Heart right ventricle (tissue), 16 donors: ENCODE data around the gene MADD. TPM values are rescaled to one million over a fixed set of nuclear protein-coding genes. Genes with fewer than 3 reads are reported as not detected.

ENCODE experiments used
- ATAC-seq, 8 donors: fragments of 200-7000 bp; cut with Tn5 transposase; one replicate each; pipeline ENCODE4 v1.9.1; 2020; ENCODE audit warnings: mild to moderate bottlenecking in 8 of 8, moderate library complexity in 8 of 8, moderate number of reproducible peaks in 1 of 8
- DNase-seq, 2 donors: peaks; one replicate each; pipeline ENCODE4 v3.0.0-alpha.2; 2020
- H3K27ac ChIP-seq, 10 donors: fragments of 200-600 bp; sonication (generic) in 2 of 10; one replicate each; pipeline versions ENCODE4 v1.5.0 to v1.8.0; 2020 to 2022; ENCODE audit warnings: mild to moderate bottlenecking in 3 of 10
- H3K27me3 ChIP-seq, 7 donors: fragments of 200-600 bp; one replicate each; pipeline ENCODE4 v1.8.0; 2021 to 2022; ENCODE audit warnings: mild to moderate bottlenecking in 2 of 7
- H3K36me3 ChIP-seq, 9 donors: fragments of 200-600 bp; sonication (generic) in 1 of 9; one replicate each; pipeline versions ENCODE4 v1.5.0 to v1.8.0; 2020 to 2022; ENCODE audit warnings: mild to moderate bottlenecking in 2 of 9
- H3K4me1 ChIP-seq, 9 donors: fragments of 200-600 bp; sonication (generic) in 1 of 9; one replicate each; pipeline versions ENCODE4 v1.5.0 to v1.8.0; 2020 to 2022; ENCODE audit warnings: mild to moderate bottlenecking in 4 of 9
- H3K4me3 ChIP-seq, 10 donors: fragments of 200-600 bp; sonication (generic) in 2 of 10; one replicate each; pipeline versions ENCODE4 v1.5.0 to v1.8.0; 2020 to 2022; ENCODE audit warnings: mild to moderate bottlenecking in 7 of 10, moderate library complexity in 2 of 10
- H3K9me3 ChIP-seq, 11 donors: fragments of 200-600 bp in 10 of 11; sonication (generic) in 2 of 11; one replicate each; pipeline versions ENCODE4 v1.5.0 to v1.8.0; 2013 to 2022; ENCODE audit warnings: mild to moderate bottlenecking in 2 of 11, control low read depth in 1 of 11, moderate library complexity in 1 of 11
- CTCF ChIP-seq, 9 donors: fragments of 200-600 bp; sonication (generic) in 2 of 9; IDR thresholded peaks; one replicate each; pipeline versions ENCODE4 v1.5.0 to v1.8.0; 2021 to 2022; ENCODE audit warnings: antibody characterized with exemption in 9 of 9, mild to moderate bottlenecking in 5 of 9, moderate library complexity in 1 of 9
- WGBS, 2 donors: extraction: QIAGEN DNeasy Blood & Tissue Kit; methylation state at CpG; one replicate each; pipeline ENCODE4 v1.1.7; 2013; ENCODE audit warnings: inconsistent platforms in 1 of 2; 5-methylcytosine and 5-hydroxymethylcytosine counted together
- intact Hi-C, 10 donors: fragments of 100-400 bp; cut with DNase I; formaldehyde crosslinking; loops; one replicate each; pipeline versions ENCODE4 v1.11.1 to v1.14.2; 2022
- polyA plus RNA-seq, 2 donors: library from polyadenylated mRNA; stranded (reverse); fragments of 200-250 nt; gene quantifications; one replicate each; pipeline ENCODE4 v1.2.3, GENCODE V29; 2013
- total RNA-seq, 10 donors: library from RNA; stranded (reverse); fragmentation: NEBNext Ultra II Directional in 3 of 10; extraction: Animal tissue kit (Norgen Biotek cat#: 25700) in 3 of 10; gene quantifications; one replicate each; pipeline versions ENCODE4 v1.2.1 to v1.2.4, GENCODE V29; 2021 to 2023
- donor health status: Arrhythmogenic right ventricular cardiomyopathy.
- donor health status: ischemic (EF 13 %, LVEDD 7.1; RV severe dilation, severe dysfunction).
- donor health status: healthy with polysubstance abuse.
- donor health status: DM: no; HTN: yes; CAD: no.
- donor health status: DM: no; HTN: no; CAD: no.
- donor health status: ischemic (EF 25% LVEDD 6.9; RV normal size, moderate dysfunction).
- donor health status: ischemic (EF 25% LVEDD 5.7; RV mildly dilated, moderate dysfunction).
- donor health status: healthy.
- donor health status: DM: yes; HTN: yes; CAD: no.
- donor health status: Ischemic cardiomyopathy.
- donor health status: ischemic (EF 35%, LVEDD 5.7; RV mildly dilated, moderate dysfunction).
- donor health status: nonischemic (EF 11% LVEDD 7.7; RV severe dilation, severe dysfunction).
- donor health status: DM: yes; HTN: yes; CAD: no.
- donor health status: PGD.
- donor health status: ischemic (EF 29% LVEDD 5.4; RV normal size, mild dysfunction).
- donor health status: nonischemic (EF 23%, LVEDD 6.1; RV moderate dilation, normal function).

Gene MADD
- total and polyA plus RNA-seq, 12 donors, result 23.8 to 54.8 (median 35.4) TPM

DNA sequence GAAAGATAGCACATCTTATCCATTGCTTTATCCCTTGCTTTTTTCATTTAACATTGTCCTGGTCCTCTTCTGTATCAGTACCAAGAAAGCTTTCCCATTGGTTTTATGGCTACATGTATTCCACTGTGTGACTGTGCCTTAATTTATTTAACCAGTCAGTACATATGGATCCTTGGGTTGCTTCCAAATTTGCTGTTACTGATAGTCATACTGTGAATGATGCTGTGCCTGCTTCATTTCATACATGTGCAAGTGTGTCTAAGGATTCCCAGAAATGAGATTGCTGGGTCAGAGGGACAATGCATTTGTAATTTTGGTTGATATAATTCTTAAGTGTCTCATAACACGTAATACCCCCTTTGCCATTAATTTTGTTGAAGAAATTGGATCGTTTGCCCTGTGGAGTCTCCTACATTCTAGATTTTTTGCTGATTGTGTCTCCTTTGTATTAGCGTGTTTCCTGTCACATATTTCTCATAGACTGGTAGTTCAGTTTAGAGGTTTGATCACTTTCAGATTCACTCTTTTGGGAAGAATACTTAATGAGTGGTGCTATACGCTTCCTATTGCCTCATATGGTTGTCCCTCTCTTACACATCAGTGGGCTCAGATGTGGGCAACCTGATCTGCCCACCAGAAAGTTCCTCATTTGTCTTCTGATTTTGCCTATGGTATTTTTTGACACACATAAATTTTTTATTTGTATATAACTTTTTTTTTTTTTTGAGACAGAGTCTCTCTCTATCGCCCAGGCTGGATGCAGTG, 47.3 kb downstream of the MADD start:
- TF ChIP-seq CTCF (IDR thresholded peaks at IDR 0.05), result no peak
- Histone ChIP-seq H3K27ac (no peak overlapping the region), H3K4me1 (peaks cover 0 to 3% (median 0%) of the 10 kb centered on the region in 9 donors), H3K9me3 (no peaks in the 10 kb centered on the region), H3K4me3 (no peak overlapping the region), H3K27me3 (no peaks in the 10 kb centered on the region), H3K36me3 (peaks cover 0 to 96% (median 0%) of the 10 kb centered on the region in 9 donors)
- ATAC-seq (no peak), DNase-seq (no peak)
- intact Hi-C loops, result no loop called here
- WGBS, 2 donors, result 82 to 87% methylated on average over 5 of the region's 5 CpGs

DNA sequence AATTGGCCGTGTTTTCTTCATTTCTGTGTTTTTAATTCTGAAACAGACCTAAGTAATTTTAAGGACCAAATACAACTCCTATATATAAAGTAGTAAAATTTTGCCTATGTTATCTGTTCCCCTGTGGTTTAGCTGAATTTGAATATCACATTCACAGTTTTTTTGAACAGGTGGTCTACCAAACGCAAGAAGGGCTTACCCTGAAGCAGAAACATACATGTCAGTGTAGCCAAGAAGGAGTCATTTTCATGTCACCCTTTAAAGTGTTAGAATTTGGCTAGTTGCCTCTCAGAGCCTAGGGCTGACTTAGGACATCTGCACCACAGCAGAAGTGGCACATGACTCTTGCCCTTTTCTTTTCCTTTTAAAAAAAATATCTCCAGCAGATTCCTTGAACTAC, 48.2 kb downstream of the MADD start:
- 76 to 88% methylated on average over 2 of the region's 2 CpGs for WGBS, 2 donors
- Histone ChIP-seq H3K27me3 (no peaks in the 10 kb centered on the region), H3K4me3 (no peak overlapping the region), H3K9me3 (no peaks in the 10 kb centered on the region), H3K4me1 (peaks cover 0 to 3% (median 0%) of the 10 kb centered on the region in 9 donors), H3K36me3 (peaks cover 0 to 96% (median 0%) of the 10 kb centered on the region in 9 donors), H3K27ac (no peak overlapping the region)
- TF ChIP-seq CTCF (IDR thresholded peaks at IDR 0.05), result no peak
- intact Hi-C loops, result no loop called here
- ATAC-seq, result no peak
- no peak for DNase-seq

DNA sequence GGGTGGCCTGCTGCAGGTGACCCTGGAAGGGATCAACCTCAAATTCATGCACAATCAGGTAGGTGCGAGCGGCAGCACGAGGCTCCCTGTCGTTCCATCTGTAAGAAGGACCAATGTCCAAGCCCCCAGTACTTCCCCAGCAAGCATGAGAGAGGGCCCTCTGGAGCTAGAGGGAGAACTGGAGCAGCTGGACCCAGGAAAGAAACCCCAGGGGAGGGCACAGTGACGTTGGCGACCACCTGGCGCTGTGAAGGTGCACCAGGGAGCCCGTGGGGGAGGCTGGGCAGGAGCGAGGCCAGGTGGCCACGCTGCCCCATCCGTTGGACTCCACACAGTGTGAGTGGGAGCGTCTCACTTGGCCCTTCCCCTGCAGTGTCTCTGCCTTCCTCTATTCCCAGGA, 54.6 kb downstream of the MADD start:
- 89 to 90% methylated on average over 12 of the region's 12 CpGs for WGBS, 2 donors
- peaks cover 6 to 23% (median 14%) of the 10 kb centered on the region in 9 donors for H3K4me1 ChIP-seq
- H3K4me3 ChIP-seq, result no peak overlapping the region
- no peak for TF ChIP-seq CTCF (IDR thresholded peaks at IDR 0.05)
- ATAC-seq (peak in 2 of 8 donors; percentile 1 to 9), DNase-seq (no peak)
- no peaks in the 10 kb centered on the region for H3K27me3 ChIP-seq
- intact Hi-C loops, result no loop called here
- H3K27ac ChIP-seq, result peak overlapping the region in 1 of 10 donors; percentile 84
- H3K36me3 ChIP-seq, result peaks cover 0 to 69% (median 0%) of the 10 kb centered on the region in 9 donors
- H3K9me3 ChIP-seq, result no peaks in the 10 kb centered on the region

GRCh38 chr11:47325271-47326041, 55.5 kb downstream of the MADD start:
- H3K9me3 ChIP-seq, result no peaks in the 10 kb centered on the region
- no peak for TF ChIP-seq CTCF (IDR thresholded peaks at IDR 0.05)
- WGBS, 2 donors, result 61 to 71% methylated on average over 15 of the region's 15 CpGs
- H3K4me1 ChIP-seq, result peaks cover 14 to 32% (median 24%) of the 10 kb centered on the region in 9 donors
- H3K36me3 ChIP-seq, result peaks cover 0 to 69% (median 0%) of the 10 kb centered on the region in 9 donors
- DNase-seq, result peak; percentile 23 to 45
- H3K27me3 ChIP-seq, result no peaks in the 10 kb centered on the region
- intact Hi-C loops, result no loop called here
- no peak overlapping the region for H3K4me3 ChIP-seq
- H3K27ac ChIP-seq, result peak overlapping the region in 6 of 10 donors; percentile 14 to 84 (median 36)
- ATAC-seq, result peak in 6 of 8 donors; percentile 1 to 22 (median 7)
